Calu3 (cell line): ENCODE measurements around the gene TRIM27. TPM values are rescaled to one million over a fixed set of nuclear protein-coding genes. Genes with fewer than 3 reads are reported as not detected.
A peak's percentile ranks its signal among the peaks of the same experiment; 100 is the strongest.
"Not testable (repeated sequence)": the region's sequence is repeated elsewhere in the genome, so short reads cannot be mapped to it uniquely, and the experiment has no call there.

Experiments
- BruUV-seq: library from RNA; stranded (reverse); fragments of 400-500 nt; replicated peaks from 2 replicates; lab custom pipeline; 2021; lab: Mats Ljungman, UMichigan
- CTCF ChIA-PET: fragments of 300-600 bp; sonication (Branson Sonifier 250); formaldehyde crosslinking; loops from one replicate; lab custom pipeline; 2022; ENCODE audit warnings: antibody characterized with exemption; lab: Charles Lee
- DNase-seq: peaks from one replicate; pipeline ENCODE4 v3.0.0; 2022
- H3K27ac Mint-ChIP-seq: one replicate; pipeline ENCODE4 v1.8.0; 2022; ENCODE audit warnings: mixed read lengths; ENCODE audit not compliant: unreplicated experiment
- H3K27me3 Mint-ChIP-seq: one replicate; pipeline ENCODE4 v1.8.0; 2022; ENCODE audit warnings: mixed read lengths; ENCODE audit not compliant: unreplicated experiment
- H3K36me3 Mint-ChIP-seq: one replicate; pipeline ENCODE4 v1.8.0; 2022; ENCODE audit warnings: mild to moderate bottlenecking, moderate library complexity, mixed read lengths; ENCODE audit not compliant: insufficient read depth, unreplicated experiment
- H3K4me1 Mint-ChIP-seq: one replicate; pipeline ENCODE4 v1.8.0; 2022; ENCODE audit warnings: mild to moderate bottlenecking, low read depth, mixed read lengths; ENCODE audit not compliant: unreplicated experiment
- H3K4me3 Mint-ChIP-seq: one replicate; pipeline ENCODE4 v1.8.0; 2022; ENCODE audit warnings: mild to moderate bottlenecking, low read depth, moderate library complexity, mixed read lengths; ENCODE audit not compliant: unreplicated experiment
- H3K9me3 Mint-ChIP-seq: one replicate; pipeline ENCODE4 v1.8.0; 2022; ENCODE audit warnings: low read depth, mixed read lengths; ENCODE audit not compliant: unreplicated experiment
- intact Hi-C: fragments of 100-400 bp; cut with micrococcal nuclease; formaldehyde crosslinking; loops from one replicate; pipeline ENCODE4 v1.10.0; 2022; ENCODE audit not compliant: unreplicated experiment
- total RNA-seq: library from RNA; stranded (reverse); gene quantifications from 2 replicates; pipeline ENCODE4 v1.2.3, GENCODE V29; 2022
- TF ChIP-seq, protein P1 (sequence below): fragments of 200-600 bp; IDR thresholded peaks from one replicate; pipeline ENCODE4 v1.8.0; 2022; ENCODE audit warnings: antibody characterized with exemption; ENCODE audit not compliant: unreplicated experiment

Gene TRIM27
- total RNA-seq, 1 experiment from 2014 or later: 91.6 TPM

DNA sequence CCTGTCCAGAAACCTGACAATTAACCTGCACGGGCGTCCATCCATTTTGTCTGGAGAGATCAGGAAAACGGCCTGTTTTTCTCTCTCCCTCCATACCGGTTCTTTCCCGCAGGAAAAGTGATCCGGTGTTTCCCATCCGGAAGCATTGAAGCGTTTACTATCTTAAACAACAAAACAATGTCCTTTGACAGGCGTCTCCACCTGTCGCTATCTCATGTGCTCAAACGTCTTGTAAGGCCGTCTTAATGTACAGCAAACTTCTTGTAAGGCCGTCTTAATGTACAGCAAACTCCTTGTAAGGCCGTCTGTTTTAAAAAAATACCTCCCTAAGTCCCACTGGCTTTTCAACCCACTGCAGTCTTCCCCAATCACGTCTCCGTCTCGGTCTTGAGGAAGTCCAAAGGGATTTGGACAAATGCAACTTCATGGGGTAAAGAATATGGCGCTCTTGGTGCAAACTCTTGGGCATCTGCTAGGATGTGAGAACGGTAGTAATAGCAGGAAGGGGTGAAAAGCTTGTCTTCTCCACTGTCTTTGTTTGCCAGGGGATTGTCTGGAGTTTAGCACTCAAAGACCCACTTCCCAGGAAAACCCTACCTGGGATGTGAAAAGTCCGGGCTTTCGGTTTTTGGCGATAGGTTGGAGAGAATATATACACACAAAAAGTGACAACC, 29.9 kb upstream of the TRIM27 start:
- TF ChIP-seq, protein P1, sequence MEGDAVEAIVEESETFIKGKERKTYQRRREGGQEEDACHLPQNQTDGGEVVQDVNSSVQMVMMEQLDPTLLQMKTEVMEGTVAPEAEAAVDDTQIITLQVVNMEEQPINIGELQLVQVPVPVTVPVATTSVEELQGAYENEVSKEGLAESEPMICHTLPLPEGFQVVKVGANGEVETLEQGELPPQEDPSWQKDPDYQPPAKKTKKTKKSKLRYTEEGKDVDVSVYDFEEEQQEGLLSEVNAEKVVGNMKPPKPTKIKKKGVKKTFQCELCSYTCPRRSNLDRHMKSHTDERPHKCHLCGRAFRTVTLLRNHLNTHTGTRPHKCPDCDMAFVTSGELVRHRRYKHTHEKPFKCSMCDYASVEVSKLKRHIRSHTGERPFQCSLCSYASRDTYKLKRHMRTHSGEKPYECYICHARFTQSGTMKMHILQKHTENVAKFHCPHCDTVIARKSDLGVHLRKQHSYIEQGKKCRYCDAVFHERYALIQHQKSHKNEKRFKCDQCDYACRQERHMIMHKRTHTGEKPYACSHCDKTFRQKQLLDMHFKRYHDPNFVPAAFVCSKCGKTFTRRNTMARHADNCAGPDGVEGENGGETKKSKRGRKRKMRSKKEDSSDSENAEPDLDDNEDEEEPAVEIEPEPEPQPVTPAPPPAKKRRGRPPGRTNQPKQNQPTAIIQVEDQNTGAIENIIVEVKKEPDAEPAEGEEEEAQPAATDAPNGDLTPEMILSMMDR: no peak
- peaks cover 2% of the 10 kb centered on the region for H3K9me3 Mint-ChIP-seq
- CTCF ChIA-PET: no interaction called here
- DNase-seq: peak; percentile 26
- peaks cover 24% of the 10 kb centered on the region for H3K4me1 Mint-ChIP-seq
- peak overlapping the region; percentile 87 for H3K4me3 Mint-ChIP-seq
- BruUV-seq: no TSS peak
- intact Hi-C loops: loop anchor here (2.0 kb wide), 1 partner anchor 63 kb away; no protein-coding TSS in a partner anchor
- H3K27me3 Mint-ChIP-seq: no peaks in the 10 kb centered on the region
- peaks cover 27% of the 10 kb centered on the region for H3K36me3 Mint-ChIP-seq
- H3K27ac Mint-ChIP-seq: peak overlapping the region; percentile 95

DNA sequence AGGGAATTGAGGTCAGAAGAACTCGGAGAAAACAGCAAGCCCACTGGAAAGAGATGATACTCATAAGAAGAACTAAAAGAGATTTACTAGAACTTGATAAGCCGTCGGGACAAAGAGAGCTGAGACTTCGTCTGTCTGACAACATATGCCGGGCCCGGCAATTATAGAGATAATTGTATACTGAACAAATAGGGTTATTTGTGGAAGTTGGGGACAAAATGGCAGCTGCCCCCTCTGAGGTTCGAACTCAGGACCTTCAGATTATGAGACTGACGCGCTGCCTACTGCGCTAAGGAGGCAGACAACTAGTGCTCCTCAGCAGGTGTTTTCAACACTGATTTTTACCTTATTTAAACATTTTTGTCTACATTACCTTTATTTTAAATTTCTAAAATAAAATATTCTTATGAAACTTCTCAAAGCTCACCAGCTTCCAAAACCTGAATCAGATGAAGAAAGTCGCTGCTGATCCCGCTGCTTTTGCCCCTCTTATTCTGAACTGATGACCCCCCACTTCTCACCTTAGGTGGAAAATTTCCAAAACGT, 29.3 kb upstream of the TRIM27 start:
- peak; percentile 71 for DNase-seq
- CTCF ChIA-PET: no interaction called here

DNA sequence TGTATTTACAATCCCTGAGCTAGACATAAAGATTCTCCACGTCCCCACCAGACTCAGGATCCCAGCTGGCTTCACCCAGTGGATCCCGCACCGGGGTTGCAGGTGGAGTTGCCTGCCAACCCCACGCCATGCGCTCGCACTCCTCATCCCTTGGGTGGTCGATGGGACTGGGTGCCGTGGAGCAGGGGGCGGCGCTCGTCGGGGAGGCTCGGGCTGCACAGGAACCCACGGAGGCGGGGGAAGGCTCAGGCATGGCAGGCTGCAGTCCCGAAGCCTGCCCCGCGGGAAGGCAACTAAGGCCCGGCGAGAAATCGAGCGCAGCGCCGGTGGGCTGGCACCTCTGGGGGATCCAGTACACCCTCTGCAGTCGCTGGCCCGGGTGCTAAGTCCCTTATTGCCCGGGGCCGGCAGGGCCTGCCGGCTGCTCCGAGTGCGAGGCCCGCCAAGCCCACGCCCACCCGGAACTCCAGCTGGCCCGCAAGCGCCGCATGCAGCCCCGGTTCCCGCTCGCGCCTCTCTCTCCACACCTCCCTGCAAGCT, 25.9 kb upstream of the TRIM27 start:
- H3K4me1 Mint-ChIP-seq: peaks cover 54% of the 10 kb centered on the region
- CTCF ChIA-PET: interaction anchor here (1.1 kb wide), 1 partner anchor 32 kb away, joined by 3 read pairs; no protein-coding TSS in a partner anchor
- H3K4me3 Mint-ChIP-seq, BruUV-seq, H3K9me3 Mint-ChIP-seq, DNase-seq, H3K27me3 Mint-ChIP-seq, H3K27ac Mint-ChIP-seq: not testable (repeated sequence)
- intact Hi-C loops: loop anchor here (10.0 kb wide), 1 partner anchor 225 kb away; no protein-coding TSS in a partner anchor
- H3K36me3 Mint-ChIP-seq: peaks cover 35% of the 10 kb centered on the region

More for the DNA sequence above, 29.3 kb upstream of the TRIM27 start:
- TF ChIP-seq, protein P1: no peak
- intact Hi-C loops: loop anchor here (2.0 kb wide), 1 partner anchor 64 kb away; no protein-coding TSS in a partner anchor
- H3K36me3 Mint-ChIP-seq: peaks cover 27% of the 10 kb centered on the region
- peak overlapping the region; percentile 87 for H3K4me3 Mint-ChIP-seq
- peaks cover 28% of the 10 kb centered on the region for H3K4me1 Mint-ChIP-seq
- no TSS peak for BruUV-seq
- H3K27me3 Mint-ChIP-seq: no peaks in the 10 kb centered on the region
- H3K9me3 Mint-ChIP-seq: peaks cover 2% of the 10 kb centered on the region
- H3K27ac Mint-ChIP-seq: peak overlapping the region; percentile 95

DNA sequence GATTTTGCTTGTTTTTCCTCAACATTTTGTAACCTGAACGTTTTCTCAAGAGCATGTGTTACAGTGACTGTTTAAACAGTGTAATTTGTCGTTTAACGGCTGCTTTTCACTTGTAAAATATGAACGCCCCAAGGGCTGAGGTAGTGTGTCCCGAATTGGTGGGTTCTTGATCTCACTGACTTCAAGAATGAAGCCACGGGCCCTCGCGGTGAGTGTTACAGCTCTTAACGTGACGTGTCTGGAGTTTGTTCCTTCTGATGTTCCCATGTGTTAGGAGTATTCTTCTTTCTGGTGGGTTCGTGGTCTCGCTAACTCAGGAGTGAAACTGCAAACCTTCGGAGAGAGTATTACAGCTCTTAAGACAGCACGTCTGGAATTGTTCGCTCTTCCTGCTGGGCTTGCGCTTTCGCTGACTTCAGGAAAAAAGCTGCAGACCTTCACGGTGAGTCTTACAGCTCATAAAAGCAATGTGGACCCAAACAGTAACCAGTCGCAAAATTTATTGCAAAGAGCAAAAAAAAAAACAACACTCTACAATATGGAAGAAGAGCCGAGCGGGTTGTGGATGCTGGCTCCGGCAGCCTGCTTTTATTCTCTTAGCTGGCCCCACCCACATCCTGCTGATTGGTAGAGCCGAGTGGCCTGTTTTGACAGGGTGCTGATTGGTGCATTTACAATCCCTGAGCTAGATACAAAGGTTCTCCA, 25.1 kb upstream of the TRIM27 start:
- no peak for DNase-seq
- CTCF ChIA-PET: interaction anchor here (1.1 kb wide), 1 partner anchor 32 kb away, joined by 3 read pairs; no protein-coding TSS in a partner anchor
- TF ChIP-seq, protein P1: no peak
- H3K27ac Mint-ChIP-seq: no peak overlapping the region
- H3K36me3 Mint-ChIP-seq: peaks cover 40% of the 10 kb centered on the region
- intact Hi-C loops: loop anchor here (10.0 kb wide), 1 partner anchor 224 kb away; no protein-coding TSS in a partner anchor
- peaks cover 2% of the 10 kb centered on the region for H3K9me3 Mint-ChIP-seq
- H3K4me1 Mint-ChIP-seq: peaks cover 54% of the 10 kb centered on the region
- no peaks in the 10 kb centered on the region for H3K27me3 Mint-ChIP-seq
- H3K4me3 Mint-ChIP-seq: no peak overlapping the region
- BruUV-seq: no TSS peak
